Measurements from ENCODE around the gene TXLNG. TPM values are rescaled to one million over a fixed set of nuclear protein-coding genes. Genes with fewer than 3 reads are reported as not detected.
"Not testable (repeated sequence)": the region's sequence is repeated elsewhere in the genome, so short reads cannot be mapped to it uniquely, and the experiment has no call there.

TXLNG gene
- total RNA-seq, 1 donor from 2014 or later: 25.8 TPM

DNA sequence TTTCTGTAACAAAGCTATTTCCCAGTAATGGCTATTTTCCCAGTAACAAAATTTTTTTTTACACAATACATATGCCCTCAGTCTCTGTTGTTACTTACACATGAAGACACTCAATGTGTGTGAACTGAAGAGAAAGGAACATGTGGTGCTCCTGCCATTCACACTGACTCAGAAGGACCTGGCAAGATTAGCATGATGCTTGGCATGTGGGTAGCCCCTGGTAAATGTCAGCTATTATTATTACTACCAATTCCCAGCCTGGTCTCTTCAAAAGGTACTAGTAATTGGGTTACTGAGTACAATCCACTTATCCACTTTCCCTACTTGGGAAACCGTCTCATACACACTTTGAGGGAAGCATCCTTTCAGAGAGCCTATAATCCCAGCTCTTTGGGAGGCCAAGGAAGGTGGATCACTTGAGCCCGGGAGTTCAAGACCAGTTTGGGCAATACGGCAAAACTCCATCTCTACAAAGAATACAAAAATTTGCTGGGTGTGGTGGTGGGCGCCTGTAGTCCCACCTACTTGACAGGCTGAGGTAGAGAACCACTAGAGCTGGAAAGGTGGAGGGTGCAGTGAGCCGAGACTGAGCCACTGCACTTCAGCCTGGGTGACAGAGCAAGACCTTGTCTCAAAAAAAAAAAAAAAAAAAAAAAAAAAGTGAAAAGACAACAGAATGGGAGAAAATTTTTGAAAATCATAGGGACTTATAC, 69.3 kb downstream of the TXLNG start:
- DNase-seq (ENCODE audit: low spot score, unreplicated experiment): no peak
- H3K27me3 Mint-ChIP-seq: no peaks in the 10 kb centered on the region
- TF ChIP-seq, protein P1, sequence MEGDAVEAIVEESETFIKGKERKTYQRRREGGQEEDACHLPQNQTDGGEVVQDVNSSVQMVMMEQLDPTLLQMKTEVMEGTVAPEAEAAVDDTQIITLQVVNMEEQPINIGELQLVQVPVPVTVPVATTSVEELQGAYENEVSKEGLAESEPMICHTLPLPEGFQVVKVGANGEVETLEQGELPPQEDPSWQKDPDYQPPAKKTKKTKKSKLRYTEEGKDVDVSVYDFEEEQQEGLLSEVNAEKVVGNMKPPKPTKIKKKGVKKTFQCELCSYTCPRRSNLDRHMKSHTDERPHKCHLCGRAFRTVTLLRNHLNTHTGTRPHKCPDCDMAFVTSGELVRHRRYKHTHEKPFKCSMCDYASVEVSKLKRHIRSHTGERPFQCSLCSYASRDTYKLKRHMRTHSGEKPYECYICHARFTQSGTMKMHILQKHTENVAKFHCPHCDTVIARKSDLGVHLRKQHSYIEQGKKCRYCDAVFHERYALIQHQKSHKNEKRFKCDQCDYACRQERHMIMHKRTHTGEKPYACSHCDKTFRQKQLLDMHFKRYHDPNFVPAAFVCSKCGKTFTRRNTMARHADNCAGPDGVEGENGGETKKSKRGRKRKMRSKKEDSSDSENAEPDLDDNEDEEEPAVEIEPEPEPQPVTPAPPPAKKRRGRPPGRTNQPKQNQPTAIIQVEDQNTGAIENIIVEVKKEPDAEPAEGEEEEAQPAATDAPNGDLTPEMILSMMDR (IDR thresholded peaks at IDR 0.05; ENCODE audit: unreplicated experiment): no peak
- peaks cover 52% of the 10 kb centered on the region for H3K36me3 Mint-ChIP-seq (ENCODE audit: insufficient read depth)
- peak overlapping the region; percentile 40 for H3K27ac Mint-ChIP-seq
- H3K4me3 Mint-ChIP-seq (ENCODE audit: low read depth): no peak overlapping the region
- H3K9me3 Mint-ChIP-seq (ENCODE audit: low read depth): peaks cover 7% of the 10 kb centered on the region
- no peaks in the 10 kb centered on the region for H3K4me1 Mint-ChIP-seq (ENCODE audit: low read depth)

DNA sequence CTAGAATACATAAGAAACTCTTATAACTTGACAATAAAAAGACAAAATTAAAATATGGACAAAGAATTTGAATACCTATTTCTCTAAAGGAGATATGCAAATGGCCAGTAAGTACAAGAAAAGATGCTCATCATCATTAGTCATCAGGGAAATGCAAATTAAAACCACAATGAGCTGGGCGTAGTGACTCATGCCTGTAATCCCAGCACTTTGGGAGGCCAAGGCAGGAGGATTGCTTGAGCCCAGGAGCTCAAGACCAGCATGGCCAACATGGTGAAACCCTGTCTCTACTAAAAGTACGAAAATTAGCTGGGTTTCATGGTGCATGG, 69.8 kb downstream of the TXLNG start:
- H3K27ac Mint-ChIP-seq; H3K27me3 Mint-ChIP-seq; H3K4me3 Mint-ChIP-seq (ENCODE audit: low read depth); DNase-seq (ENCODE audit: low spot score, unreplicated experiment); H3K4me1 Mint-ChIP-seq (ENCODE audit: low read depth); H3K9me3 Mint-ChIP-seq (ENCODE audit: low read depth): not testable (repeated sequence)
- H3K36me3 Mint-ChIP-seq (ENCODE audit: insufficient read depth): peaks cover 52% of the 10 kb centered on the region

DNA sequence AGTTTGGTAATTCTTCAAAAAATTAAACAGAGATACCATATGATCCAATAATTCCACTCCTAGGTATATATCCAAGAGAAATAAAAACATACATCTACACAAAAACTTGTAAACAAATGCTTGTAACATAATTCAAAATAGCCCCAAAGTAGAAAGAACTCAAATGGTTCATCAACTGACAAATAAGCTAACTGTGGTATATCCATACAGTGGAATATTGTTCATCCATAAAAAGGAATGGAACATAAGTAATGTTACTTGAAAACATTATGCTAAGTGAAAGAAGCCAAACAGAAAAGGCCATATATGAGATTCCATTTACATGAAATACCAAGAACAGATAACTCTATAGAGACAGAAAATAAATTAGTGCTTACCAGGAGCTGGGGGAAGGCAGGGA, 70.5 kb downstream of the TXLNG start:
- H3K4me1 Mint-ChIP-seq (ENCODE audit: low read depth): no peaks in the 10 kb centered on the region
- no peaks in the 10 kb centered on the region for H3K27me3 Mint-ChIP-seq
- H3K27ac Mint-ChIP-seq: no peak overlapping the region
- H3K9me3 Mint-ChIP-seq (ENCODE audit: low read depth): peaks cover 7% of the 10 kb centered on the region
- DNase-seq (ENCODE audit: low spot score, unreplicated experiment): no peak
- TF ChIP-seq, protein P1 (IDR thresholded peaks at IDR 0.05; ENCODE audit: unreplicated experiment): no peak
- H3K4me3 Mint-ChIP-seq (ENCODE audit: low read depth): no peak overlapping the region
- peaks cover 49% of the 10 kb centered on the region for H3K36me3 Mint-ChIP-seq (ENCODE audit: insufficient read depth)

DNA sequence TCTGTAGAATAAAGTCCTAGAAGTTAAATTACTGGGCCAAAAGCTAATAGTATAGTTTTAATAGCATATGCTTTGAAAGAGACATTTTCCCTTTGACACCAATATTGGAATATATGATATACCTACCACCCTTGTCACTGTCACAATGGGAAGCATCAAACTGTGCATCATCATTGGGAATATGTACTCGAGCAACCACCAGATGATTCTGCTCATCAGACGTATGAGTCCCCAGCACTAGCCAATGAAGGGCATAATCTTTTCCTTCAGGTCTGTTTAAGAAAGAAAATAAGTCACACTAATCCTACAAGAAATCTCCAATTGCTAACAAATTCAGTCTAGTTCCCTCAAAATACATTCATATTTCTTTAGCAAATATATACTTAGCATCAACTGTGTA, 76.6 kb downstream of the TXLNG start:
- Mint-ChIP-seq H3K4me1 (ENCODE audit: low read depth) (peaks cover 11% of the 10 kb centered on the region), H3K27ac (no peak overlapping the region), H3K4me3 (ENCODE audit: low read depth) (no peak overlapping the region), H3K36me3 (ENCODE audit: insufficient read depth) (peaks cover 22% of the 10 kb centered on the region), H3K27me3 (no peaks in the 10 kb centered on the region), H3K9me3 (ENCODE audit: low read depth) (no peaks in the 10 kb centered on the region)
- TF ChIP-seq, protein P1 (IDR thresholded peaks at IDR 0.05; ENCODE audit: unreplicated experiment): no peak
- DNase-seq (ENCODE audit: low spot score, unreplicated experiment): no peak

DNA sequence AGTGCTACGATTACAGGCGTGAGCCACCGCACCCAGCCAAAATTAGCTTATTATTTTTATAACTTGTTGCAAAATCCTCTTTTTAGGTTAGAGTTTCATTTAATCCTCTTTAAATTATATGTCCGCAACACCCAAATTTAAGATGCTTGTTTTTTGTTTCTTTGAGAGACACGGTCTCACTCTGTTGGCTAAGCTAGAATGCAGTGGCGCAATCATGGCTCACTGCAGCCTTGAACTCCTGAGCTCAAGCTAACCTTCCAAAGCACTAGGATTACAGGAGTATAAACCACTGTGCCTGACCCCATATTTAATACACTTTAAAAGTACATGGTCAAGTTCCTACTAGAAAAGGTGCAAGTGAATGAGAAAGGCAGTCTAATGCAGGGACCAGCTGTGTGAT, 81.7 kb downstream of the TXLNG start:
- Mint-ChIP-seq H3K36me3 (ENCODE audit: insufficient read depth) (peaks cover 10% of the 10 kb centered on the region), H3K27ac (peak overlapping the region; percentile 64), H3K4me1 (ENCODE audit: low read depth) (peaks cover 42% of the 10 kb centered on the region), H3K27me3 (no peaks in the 10 kb centered on the region), H3K9me3 (ENCODE audit: low read depth) (no peaks in the 10 kb centered on the region), H3K4me3 (ENCODE audit: low read depth) (peak overlapping the region; percentile 79)
- no peak for DNase-seq (ENCODE audit: low spot score, unreplicated experiment)
- TF ChIP-seq, protein P1 (IDR thresholded peaks at IDR 0.05; ENCODE audit: unreplicated experiment): no peak

DNA sequence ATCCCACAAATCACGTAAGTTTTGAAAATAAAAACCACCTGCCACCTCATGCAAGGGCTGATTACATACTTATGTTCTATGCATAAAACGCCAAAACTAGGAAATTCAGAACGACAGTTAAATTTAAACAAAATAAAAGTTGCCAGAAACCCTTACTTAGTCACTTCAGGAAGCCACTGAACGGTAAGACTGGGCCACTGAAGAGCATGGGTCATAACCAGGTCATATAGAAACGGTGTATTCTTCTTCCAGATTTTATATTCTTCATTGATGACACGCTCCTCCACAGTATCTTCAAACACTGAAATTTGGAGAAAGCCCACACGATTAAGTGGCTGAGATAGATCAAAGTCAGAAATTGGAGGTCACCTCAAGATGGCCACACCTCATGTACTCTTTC, 82.7 kb downstream of the TXLNG start:
- peak overlapping the region; percentile 79 for H3K4me3 Mint-ChIP-seq (ENCODE audit: low read depth)

More for the DNA sequence above, 82.7 kb downstream of the TXLNG start:
- Mint-ChIP-seq H3K27me3 (no peaks in the 10 kb centered on the region), H3K9me3 (ENCODE audit: low read depth) (no peaks in the 10 kb centered on the region), H3K4me1 (ENCODE audit: low read depth) (peaks cover 43% of the 10 kb centered on the region), H3K36me3 (ENCODE audit: insufficient read depth) (peaks cover 9% of the 10 kb centered on the region), H3K27ac (peak overlapping the region; percentile 96)
- no peak for DNase-seq (ENCODE audit: low spot score, unreplicated experiment)
- TF ChIP-seq, protein P1 (IDR thresholded peaks at IDR 0.05; ENCODE audit: unreplicated experiment): no peak
